Esophagus muscularis mucosa (tissue), 3 donors: ENCODE data around the gene ADAMTSL1.
"Not testable (repeated sequence)": the region's sequence is repeated elsewhere in the genome, so short reads cannot be mapped to it uniquely, and the experiment has no call there.

Experiments used
- CTCF ChIP-seq, 3 experiments: fragments of 200-600 bp in 2 of 3; fragments of 450-650 bp in 1 of 3; sonication (generic) in 2 of 3; IDR thresholded peaks; one replicate each; pipeline ENCODE4 v1.5.1; 2017 to 2019; ENCODE audit warnings: antibody characterized with exemption in 3 of 3, mild to moderate bottlenecking in 2 of 3, moderate library complexity in 1 of 3
- POLR2AphosphoS5 ChIP-seq, 2 donors: sonication (generic); formaldehyde crosslinking; IDR thresholded peaks; one replicate each; pipeline ENCODE4 v1.6.1; 2017; ENCODE audit warnings: antibody characterized with exemption in 2 of 2

- not testable (repeated sequence) for TF ChIP-seq CTCF, POLR2AphosphoS5 (IDR thresholded peaks at IDR 0.05)
Measured at GRCh38 chr9:18874990-18875389, 401.0 kb downstream of the ADAMTSL1 start.
